ENCODE measurements around the gene SYCE1L.

DNA sequence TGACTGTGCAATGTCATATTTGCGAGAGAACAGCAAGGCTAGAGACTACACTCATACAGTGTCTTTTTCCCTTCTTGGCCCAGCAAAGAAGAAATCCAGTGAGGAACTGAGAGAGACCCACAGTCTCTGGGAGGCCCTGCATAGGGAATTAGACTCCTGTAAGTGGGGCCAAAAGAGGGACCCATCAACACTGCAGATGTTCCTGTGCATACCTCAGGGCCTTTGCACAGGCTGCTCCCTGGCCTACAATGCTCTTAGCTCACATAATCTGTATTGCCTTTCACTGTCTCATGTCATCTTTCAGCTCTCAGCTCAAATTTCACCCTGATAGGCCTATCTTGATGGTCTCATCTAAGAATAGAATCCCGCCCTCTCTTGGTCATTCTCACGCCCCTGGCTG lies 9.2 kb downstream of the SYCE1L start:
- no peak for TF ChIP-seq CTCF (IDR thresholded peaks at IDR 0.05; ENCODE audit: low read length)
- no peak for TF ChIP-seq EZH2 (IDR thresholded peaks at IDR 0.05; ENCODE audit: borderline replicate concordance, low read length)

Data from OCI-LY1 (cell line).